CD4-positive, alpha-beta T cell (primary cell): ENCODE measurements around the gene PNKD. TPM values are rescaled to one million over a fixed set of nuclear protein-coding genes. Genes with fewer than 3 reads are reported as not detected.

Source experiments
- ATAC-seq: fragments of 200-7000 bp; cut with Tn5 transposase; one replicate; pipeline ENCODE4 v1.10.0; 2022; ENCODE audit warnings: mild to moderate bottlenecking; ENCODE audit not compliant: poor library complexity
- CTCF ChIA-PET: fragments of 350-600 bp; sonication (Branson Sonifier 250); formaldehyde crosslinking; loops from one replicate; lab custom pipeline; 2021; ENCODE audit warnings: antibody characterized with exemption, inconsistent platforms; lab: Charles Lee
- POLR2A ChIA-PET: fragments of 350-600 bp; sonication (Branson Sonifier 250); formaldehyde crosslinking; loops from one replicate; lab custom pipeline; 2021; ENCODE audit warnings: antibody characterized with exemption, inconsistent platforms; lab: Charles Lee
- DNase-seq, 14 experiments: peaks; one replicate each; pipeline ENCODE4 v3.0.0-alpha.2; 2013 to 2020; ENCODE audit warnings: mixed read lengths in 2 of 14
- H3K27ac ChIP-seq, 2 donors: one replicate each; pipeline versions ENCODE4 v1.5.1 to v1.7.0; 2013; ENCODE audit warnings: low read length in 2 of 2, low read depth in 1 of 2, mild to moderate bottlenecking in 1 of 2
- H3K27me3 ChIP-seq, 2 experiments: 1 replicate in 1 of 2; 2 replicates in 1 of 2; pipeline versions ENCODE4 v1.6.1 to v1.7.0; 2013; ENCODE audit warnings: low read length in 2 of 2, control low read depth in 1 of 2, mild to moderate bottlenecking in 1 of 2, moderate library complexity in 1 of 2; ENCODE audit not compliant: insufficient read depth in 2 of 2, control insufficient read depth in 1 of 2
- H3K36me3 ChIP-seq: one replicate; pipeline ENCODE4 v1.6.1; 2013; ENCODE audit warnings: low read length, control low read depth; ENCODE audit not compliant: insufficient read depth
- H3K4me1 ChIP-seq: one replicate; pipeline ENCODE4 v1.6.1; 2013; ENCODE audit warnings: low read length, control low read depth; ENCODE audit not compliant: insufficient read depth
- H3K4me3 ChIP-seq: one replicate; pipeline ENCODE4 v1.5.1; 2013; ENCODE audit warnings: mild to moderate bottlenecking, low read length, moderate library complexity
- H3K9me3 ChIP-seq, 2 experiments: 1 replicate in 1 of 2; 2 replicates in 1 of 2; pipeline versions ENCODE4 v1.6.1 to v1.7.0; 2013; ENCODE audit warnings: low read length in 2 of 2, mild to moderate bottlenecking in 2 of 2, control low read depth in 1 of 2, moderate library complexity in 1 of 2; ENCODE audit not compliant: control insufficient read depth in 1 of 2, insufficient read depth in 1 of 2
- H3K27ac Mint-ChIP-seq: one replicate; pipeline ENCODE4 v1.8.0; 2020; ENCODE audit warnings: mixed read lengths
- H3K27me3 Mint-ChIP-seq: one replicate; pipeline ENCODE4 v1.8.0; 2021; ENCODE audit warnings: mixed read lengths
- H3K36me3 Mint-ChIP-seq: one replicate; pipeline ENCODE4 v1.8.0; 2021; ENCODE audit warnings: low read depth, mixed read lengths
- H3K4me1 Mint-ChIP-seq: one replicate; pipeline ENCODE4 v1.8.0; 2021; ENCODE audit warnings: low read depth, mixed read lengths
- H3K4me3 Mint-ChIP-seq: one replicate; pipeline ENCODE4 v1.8.0; 2020; ENCODE audit warnings: mild to moderate bottlenecking, mixed read lengths
- H3K9me3 Mint-ChIP-seq: one replicate; pipeline ENCODE4 v1.8.0; 2020; ENCODE audit warnings: mixed read lengths
- CTCF ChIP-seq: fragments of 200-600 bp; IDR thresholded peaks from one replicate; pipeline ENCODE4 v1.8.0; 2022; ENCODE audit warnings: antibody characterized with exemption, mild to moderate bottlenecking
- intact Hi-C, 2 experiments: fragments of 100-400 bp; cut with DNase I in 1 of 2; cut with micrococcal nuclease in 1 of 2; formaldehyde crosslinking; loops; one replicate each; pipeline versions ENCODE4 v1.15.1 to v1.9.0; 2023 to 2025; cut with DNase I, micrococcal nuclease
- total RNA-seq, 174 experiments: library from RNA in 2 of 174; stranded (reverse) in 2 of 174; gene quantifications; one replicate each; pipeline ENCODE4 v1.2.3 and lab custom pipeline; 2021 to 2026

The PNKD gene
- total RNA-seq, 2 experiments from 2014 or later: 9.2 to 10.6 TPM

GRCh38 chr2:218233543-218233942 is 36.8 kb upstream of the PNKD start:
- no peak overlapping the region for H3K4me3 ChIP-seq
- H3K9me3 ChIP-seq: no peaks in the 10 kb centered on the region
- H3K9me3 Mint-ChIP-seq: no peaks in the 10 kb centered on the region
- ATAC-seq (no peak), DNase-seq (no peak)
- peaks cover 92% of the 10 kb centered on the region for H3K36me3 Mint-ChIP-seq
- no peak overlapping the region for H3K27ac ChIP-seq
- H3K4me3 Mint-ChIP-seq: no peak overlapping the region
- intact Hi-C loops: loop anchor here in 1 of 2 experiments (2.0 kb wide), 1 partner anchor 15 kb away; no protein-coding TSS in a partner anchor
- H3K36me3 ChIP-seq: peaks cover 91% of the 10 kb centered on the region
- H3K4me1 Mint-ChIP-seq: peaks cover 47% of the 10 kb centered on the region
- H3K4me1 ChIP-seq: peaks cover 32% of the 10 kb centered on the region
- H3K27ac Mint-ChIP-seq: peak overlapping the region; percentile 55
- POLR2A ChIA-PET: interaction anchor here (0.8 to 1.4 kb wide), 2 partner anchors 12 to 51 kb away, joined by 4 to 5 read pairs; no protein-coding TSS in a partner anchor
- H3K27me3 Mint-ChIP-seq: no peaks in the 10 kb centered on the region
- H3K27me3 ChIP-seq: no peaks in the 10 kb centered on the region
- CTCF ChIA-PET: no interaction called here
- TF ChIP-seq CTCF: no peak

GRCh38 chr2:218234521-218234920 is 35.8 kb upstream of the PNKD start:
- Mint-ChIP-seq H3K36me3 (peaks cover 92% of the 10 kb centered on the region), H3K4me1 (peaks cover 37% of the 10 kb centered on the region), H3K4me3 (no peak overlapping the region), H3K27ac (no peak overlapping the region), H3K27me3 (no peaks in the 10 kb centered on the region), H3K9me3 (no peaks in the 10 kb centered on the region)
- Histone ChIP-seq H3K27me3 (no peaks in the 10 kb centered on the region), H3K9me3 (no peaks in the 10 kb centered on the region), H3K4me1 (peaks cover 29% of the 10 kb centered on the region), H3K27ac (no peak overlapping the region), H3K36me3 (peaks cover 94% of the 10 kb centered on the region), H3K4me3 (no peak overlapping the region)
- intact Hi-C loops: no loop called here
- DNase-seq: no peak
- ChIA-PET POLR2A (interaction anchor here (0.7 to 1.4 kb wide), 2 partner anchors 13 to 425 kb away, joined by 3 to 5 read pairs; partner anchors contain the start of genes BCS1L and ZNF142), CTCF (no interaction called here)
- no peak for ATAC-seq
- no peak for TF ChIP-seq CTCF

GRCh38 chr2:218235017-218235416 is 35.3 kb upstream of the PNKD start:
- H3K36me3 Mint-ChIP-seq: peaks cover 96% of the 10 kb centered on the region
- H3K27me3 ChIP-seq: no peaks in the 10 kb centered on the region
- H3K27me3 Mint-ChIP-seq: no peaks in the 10 kb centered on the region
- no peak overlapping the region for H3K27ac ChIP-seq
- no peaks in the 10 kb centered on the region for H3K9me3 ChIP-seq
- ChIA-PET CTCF (no interaction called here), POLR2A (no interaction called here)
- H3K4me1 ChIP-seq: peaks cover 24% of the 10 kb centered on the region
- peaks cover 95% of the 10 kb centered on the region for H3K36me3 ChIP-seq
- peaks cover 36% of the 10 kb centered on the region for H3K4me1 Mint-ChIP-seq
- H3K9me3 Mint-ChIP-seq: no peaks in the 10 kb centered on the region
- no peak overlapping the region for H3K27ac Mint-ChIP-seq
- no peak overlapping the region for H3K4me3 ChIP-seq
- H3K4me3 Mint-ChIP-seq: no peak overlapping the region
- DNase-seq (no peak), ATAC-seq (no peak)
- intact Hi-C loops: no loop called here
- TF ChIP-seq CTCF: no peak
